Measurements from ENCODE around the gene IL17C. TPM values are rescaled to one million over a fixed set of nuclear protein-coding genes. Genes with fewer than 3 reads are reported as not detected.

The IL17C gene
- total and polyA plus RNA-seq, 2 of the 8 experiments (the other 6 are each of a cell fraction or from before 2014, with no cell fraction given) = 1.1 to 1.9 TPM

GRCh38 chr16:88628512-88628974 is 9.8 kb upstream of the IL17C start:
- Histone ChIP-seq H2BK120ac (replicated peaks; ENCODE audit: low read depth, low read length) (no peak overlapping the region), H4K20me1 (replicated peaks in 1 of 2; ENCODE audit: control insufficient read depth in 1 of 2, insufficient read depth in 2 of 2, low read length in 2 of 2) (peaks cover 2 to 12% of the 10 kb centered on the region in 2 experiments), H3K9me3 (ENCODE audit: insufficient read depth in 2 of 2, low read depth in 1 of 2, low read length in 1 of 2) (no peaks in the 10 kb centered on the region), H4K91ac (replicated peaks; ENCODE audit: insufficient read length, low read length) (no peak overlapping the region), H3K56ac (replicated peaks; ENCODE audit: insufficient read length, low read depth, low read length) (no peak overlapping the region), H2BK12ac (ENCODE audit: low read depth, low read length) (no peak overlapping the region), H3K36me3 (ENCODE audit: control insufficient read depth in 2 of 4, insufficient read depth in 4 of 4, low read length in 3 of 4) (peaks cover 7 to 36% (median 16%) of the 10 kb centered on the region in 4 experiments), H4K8ac (ENCODE audit: extremely low read depth, insufficient read depth, low read length) (no peak overlapping the region), H3K23me2 (ENCODE audit: low read depth, low read length) (no peaks in the 10 kb centered on the region), H3K27me3 (replicated peaks in 1 of 4; ENCODE audit: control insufficient read depth in 3 of 4, extremely low read depth in 1 of 4, insufficient read depth in 3 of 4, low read length in 3 of 4) (no peaks in the 10 kb centered on the region), H3K27ac (ENCODE audit: low read depth, low read length) (peak overlapping the region; percentile 43; the same call in 1 of the 2 replicates), H3K4me1 (replicated peaks in 1 of 4; ENCODE audit: control insufficient read depth in 3 of 4, insufficient read depth in 4 of 4, low read length in 3 of 4) (peaks cover 0 to 10% (median 3%) of the 10 kb centered on the region in 4 experiments; a peak in 5 of 7 replicates), H3K4me2 (ENCODE audit: insufficient read depth in 1 of 2, low read depth in 2 of 2, low read length in 2 of 2) (no peak overlapping the region), H3K18ac (ENCODE audit: extremely low read depth, low read length) (no peak overlapping the region), H3K23ac (ENCODE audit: insufficient read length) (no peak overlapping the region), H3K14ac (ENCODE audit: insufficient read length) (no peak overlapping the region), H2BK20ac (ENCODE audit: low read length) (no peak overlapping the region), H2BK5ac (ENCODE audit: low read depth, low read length) (0 out of 2 replicates have a peak overlapping the region, but pooled peaks have one; percentile 56), H3K4me3 (ENCODE audit: extremely low read depth in 1 of 4, insufficient read depth in 2 of 4, low read depth in 3 of 4, low read length in 4 of 4) (no peak overlapping the region), H3K79me2 (ENCODE audit: control insufficient read depth in 1 of 2, insufficient read depth in 2 of 2, low read length in 2 of 2) (no peaks in the 10 kb centered on the region), H3K79me1 (ENCODE audit: low read depth, low read length) (no peaks in the 10 kb centered on the region; the same call in 1 of the 2 replicates), H2BK15ac (ENCODE audit: low read length) (no peak overlapping the region), H4K5ac (ENCODE audit: insufficient read length, low read depth, low read length) (no peak overlapping the region), H2AK5ac (ENCODE audit: low read depth, low read length) (no peak overlapping the region), H3K9ac (replicated peaks in 1 of 4; ENCODE audit: extremely low read depth in 1 of 4, low read depth in 3 of 4, low read length in 3 of 4) (peak overlapping the region in 1 of 4 experiments; percentile 29; a peak in 1 of 7 replicates), H2AFZ (ENCODE audit: low read length) (no peak overlapping the region), H3K4ac (replicated peaks; ENCODE audit: insufficient read length, low read depth, low read length) (no peak overlapping the region)
- 69% methylated on average over 12 of the region's 12 CpGs; no CpG with 5 or more reads in 1 of the 2 experiments for whole genome bisulfite sequencing, 2 experiments (ENCODE audit: extremely low coverage in 1 of 2, insufficient coverage in 1 of 2, insufficient read length in 1 of 2, insufficient replicate concordance in 2 of 2, low coverage in 1 of 2, low lambda C conversion rate in 2 of 2, missing lambda C conversion rate in 1 of 2)
- FAIRE-seq = peak; percentile 79
- CTCF ChIA-PET (ENCODE audit: partially characterized antibody) = interaction anchor here (0.7 to 11.2 kb wide), 11 partner anchors 9 to 108 kb away, joined by 3 to 89 read pairs (median 4); partner anchors contain the start of gene IL17C
- DNase-seq (ENCODE audit: low read depth in 1 of 2, low spot score in 2 of 2) = peak; percentile 54 to 86
- POLR2A ChIA-PET (ENCODE audit: partially characterized antibody) = interaction anchor here (1.6 kb wide), 1 partner anchor 18 kb away, joined by 5 read pairs; no protein-coding TSS in a partner anchor
- TF ChIP-seq HDAC6 (IDR thresholded peaks at IDR 0.05; ENCODE audit: low read depth, low read length) = no peak
- no peak for TF ChIP-seq POU5F1 (IDR thresholded peaks at IDR 0.05; ENCODE audit: low read depth, low read length)
- TF ChIP-seq RAD21 (IDR thresholded peaks at IDR 0.05 in 1 of 2, conservative IDR thresholded peaks at IDR 0.05 in 1 of 2; ENCODE audit: low read depth in 2 of 2, low read length in 2 of 2) = peak; percentile 28 to 55; a peak in 3 of 4 replicates
- no peak for TF ChIP-seq ATF2 (IDR thresholded peaks at IDR 0.05; ENCODE audit: low read length)
- TF ChIP-seq CBX5 (IDR thresholded peaks at IDR 0.05; ENCODE audit: low read depth, low read length) = no peak
- no peak for TF ChIP-seq RFX5 (IDR thresholded peaks at IDR 0.05; ENCODE audit: borderline replicate concordance, low read depth, low read length)
- TF ChIP-seq RBBP5 (IDR thresholded peaks at IDR 0.05; ENCODE audit: borderline replicate concordance, low read depth, low read length) = no peak
- no peak for TF ChIP-seq SRF (IDR thresholded peaks at IDR 0.05; ENCODE audit: low read depth, low read length)
- TF ChIP-seq SAP30 (IDR thresholded peaks at IDR 0.05; ENCODE audit: insufficient read depth, insufficient replicate concordance, low read length) = no peak
- no peak for TF ChIP-seq ATF3 (IDR thresholded peaks at IDR 0.05; ENCODE audit: insufficient read depth, low read depth, low read length)

Measured in H1 (cell line).